Right atrium auricular region (tissue), 2 donors: ENCODE data around the gene ZBTB7C. TPM values are rescaled to one million over a fixed set of nuclear protein-coding genes. Genes with fewer than 3 reads are reported as not detected.

Experiments
- DNase-seq: peaks from one replicate; pipeline ENCODE4 v3.0.0-alpha.2; 2019; ENCODE audit warnings: low spot score
- H3K27ac ChIP-seq, 2 donors: fragments of 200-600 bp; sonication (generic); 1 replicate in 1 of 2; 2 replicates in 1 of 2; pipeline ENCODE4 v1.5.1; 2016 to 2019
- H3K27me3 ChIP-seq, 2 donors: fragments of 200-600 bp; sonication (generic); one replicate each; pipeline versions ENCODE4 v1.5.1 to v1.6.0; 2017 to 2019
- H3K36me3 ChIP-seq: fragments of 200-600 bp; sonication (generic); one replicate; pipeline ENCODE4 v1.5.1; 2016
- H3K4me1 ChIP-seq, 2 donors: fragments of 200-600 bp; sonication (generic); one replicate each; pipeline versions ENCODE4 v1.5.1 to v1.6.0; 2017 to 2019
- H3K4me3 ChIP-seq, 2 donors: fragments of 200-600 bp; sonication (generic); 1 replicate in 1 of 2; 2 replicates in 1 of 2; pipeline ENCODE4 v1.5.1; 2017 to 2019; ENCODE audit warnings: mild to moderate bottlenecking in 1 of 2, moderate library complexity in 1 of 2
- H3K9me3 ChIP-seq, 2 donors: fragments of 200-600 bp; sonication (generic); one replicate each; pipeline ENCODE4 v1.5.1; 2019
- CTCF ChIP-seq, 2 donors: fragments of 200-600 bp; sonication (generic); IDR thresholded peaks; one replicate each; pipeline ENCODE4 v1.5.1; 2019; ENCODE audit warnings: antibody characterized with exemption in 2 of 2
- total RNA-seq, 2 donors: library from RNA; depleted of rRNA; stranded (reverse); fragments of >200 nt; gene quantifications; one replicate each; pipeline ENCODE4 v1.1.0, GENCODE V29; 2016

The ZBTB7C gene
- total RNA-seq, 2 donors from 2014 or later: 1.8 to 7.7 TPM

- Histone ChIP-seq H3K36me3 (no peaks in the 10 kb centered on the region), H3K9me3 (no peaks in the 10 kb centered on the region), H3K27ac (no peak overlapping the region), H3K4me1 (no peaks in the 10 kb centered on the region), H3K27me3 (no peaks in the 10 kb centered on the region), H3K4me3 (no peak overlapping the region)
- no peak for TF ChIP-seq CTCF (IDR thresholded peaks at IDR 0.05)
- no peak for DNase-seq
Measured at GRCh38 chr18:48064978-48065600, 344.1 kb downstream of the ZBTB7C start.

GRCh38 chr18:48061781-48062570 is 347.2 kb downstream of the ZBTB7C start:
- H3K4me3 ChIP-seq: no peak overlapping the region
- no peak for DNase-seq
- no peak overlapping the region for H3K27ac ChIP-seq
- no peaks in the 10 kb centered on the region for H3K4me1 ChIP-seq
- no peaks in the 10 kb centered on the region for H3K9me3 ChIP-seq
- H3K36me3 ChIP-seq: no peaks in the 10 kb centered on the region
- no peaks in the 10 kb centered on the region for H3K27me3 ChIP-seq
- TF ChIP-seq CTCF (IDR thresholded peaks at IDR 0.05): no peak

- H3K4me3 ChIP-seq: no peak overlapping the region
- no peak for TF ChIP-seq CTCF (IDR thresholded peaks at IDR 0.05)
- no peaks in the 10 kb centered on the region for H3K36me3 ChIP-seq
Measured at GRCh38 chr18:48060970-48061369, 348.2 kb downstream of the ZBTB7C start.

GRCh38 chr18:48060346-48060745 is 348.8 kb downstream of the ZBTB7C start:
- Histone ChIP-seq H3K27me3 (no peaks in the 10 kb centered on the region), H3K27ac (no peak overlapping the region), H3K4me3 (no peak overlapping the region), H3K36me3 (no peaks in the 10 kb centered on the region), H3K9me3 (no peaks in the 10 kb centered on the region), H3K4me1 (no peaks in the 10 kb centered on the region)
- DNase-seq: no peak
- no peak for TF ChIP-seq CTCF (IDR thresholded peaks at IDR 0.05)

More at GRCh38 chr18:48060970-48061369, 348.2 kb downstream of the ZBTB7C start:
- Histone ChIP-seq H3K27ac (no peak overlapping the region), H3K9me3 (no peaks in the 10 kb centered on the region), H3K4me1 (no peaks in the 10 kb centered on the region), H3K27me3 (no peaks in the 10 kb centered on the region)
- no peak for DNase-seq

- TF ChIP-seq CTCF (IDR thresholded peaks at IDR 0.05): no peak
Measured at GRCh38 chr18:48059455-48060010, 349.6 kb downstream of the ZBTB7C start.

More at GRCh38 chr18:48059455-48060010, 349.6 kb downstream of the ZBTB7C start:
- DNase-seq: no peak
- H3K4me1 ChIP-seq: no peaks in the 10 kb centered on the region
- no peak overlapping the region for H3K27ac ChIP-seq
- H3K4me3 ChIP-seq: no peak overlapping the region
- H3K9me3 ChIP-seq: no peaks in the 10 kb centered on the region
- no peaks in the 10 kb centered on the region for H3K36me3 ChIP-seq
- H3K27me3 ChIP-seq: no peaks in the 10 kb centered on the region
